ENCODE data around the gene SP8.
"Not testable (repeated sequence)": the region's sequence is repeated elsewhere in the genome, so short reads cannot be mapped to it uniquely, and the experiment has no call there.

SP8 gene

GRCh38 chr7:20786779-20787659 lies at the start of gene SP8:
SP8 (minus strand) TSS chr7:20786886; CDS start chr7:20786798, 88 bp downstream.
- ATAC-seq = peak; percentile 24 to 58

GRCh38 chr7:20836424-20836823 lies 49.7 kb upstream of the SP8 start:
- ATAC-seq = not testable (repeated sequence)

GRCh38 chr7:20835111-20835750 lies 48.5 kb upstream of the SP8 start:
- no peak for ATAC-seq

GRCh38 chr7:20834656-20835055 lies 48.0 kb upstream of the SP8 start:
- no peak for ATAC-seq

- no peak for ATAC-seq
These were observed 45.3 kb upstream of the SP8 start for GRCh38 chr7:20831956-20832355.

- no peak for ATAC-seq
These were observed 44.8 kb upstream of the SP8 start for GRCh38 chr7:20831451-20831850.

GRCh38 chr7:20828947-20829346 lies 42.3 kb upstream of the SP8 start:
- no peak for ATAC-seq

- no peak for ATAC-seq
These were observed 40.5 kb upstream of the SP8 start for GRCh38 chr7:20827172-20827571.

GRCh38 chr7:20826243-20826642 lies 39.6 kb upstream of the SP8 start:
- no peak for ATAC-seq

- ATAC-seq = no peak
These were observed 38.9 kb upstream of the SP8 start for GRCh38 chr7:20825555-20825954.

GRCh38 chr7:20821390-20821789 lies 34.7 kb upstream of the SP8 start:
- ATAC-seq = not testable (repeated sequence)

GRCh38 chr7:20816372-20816959 lies 29.8 kb upstream of the SP8 start:
- ATAC-seq = no peak

GRCh38 chr7:20804345-20804744 lies 17.7 kb upstream of the SP8 start:
- no peak for ATAC-seq

GRCh38 chr7:20799566-20800366 lies 13.1 kb upstream of the SP8 start:
- ATAC-seq = no peak

- no peak for ATAC-seq
These were observed 12.0 kb upstream of the SP8 start for GRCh38 chr7:20798694-20799121.

- ATAC-seq = peak; percentile 69 to 74
These were observed 11.5 kb upstream of the SP8 start for GRCh38 chr7:20798081-20798693.

- no peak for ATAC-seq
These were observed 10.9 kb upstream of the SP8 start for GRCh38 chr7:20797462-20798080.

GRCh38 chr7:20797042-20797461 lies 10.4 kb upstream of the SP8 start:
- no peak for ATAC-seq

GRCh38 chr7:20796500-20796899 lies 9.8 kb upstream of the SP8 start:
- ATAC-seq = no peak

GRCh38 chr7:20795881-20796280 lies 9.2 kb upstream of the SP8 start:
- no peak for ATAC-seq

- ATAC-seq = no peak
These were observed 8.7 kb upstream of the SP8 start for GRCh38 chr7:20795361-20795760.

- ATAC-seq = no peak
These were observed 8.0 kb upstream of the SP8 start for GRCh38 chr7:20794676-20795075.
